ENCODE results near the gene DPYSL5.
"Not testable (repeated sequence)": the region's sequence is repeated elsewhere in the genome, so short reads cannot be mapped to it uniquely, and the experiment has no call there.

Gene DPYSL5

GRCh38 chr2:26899500-26900164, 51.7 kb downstream of the DPYSL5 start:
- in situ Hi-C loops (cut with MboI; ENCODE audit: low sequenced_read_pairs): no loop called here

GRCh38 chr2:26900831-26901321, 52.9 kb downstream of the DPYSL5 start:
- in situ Hi-C loops (cut with MboI; ENCODE audit: low sequenced_read_pairs): no loop called here

DNA sequence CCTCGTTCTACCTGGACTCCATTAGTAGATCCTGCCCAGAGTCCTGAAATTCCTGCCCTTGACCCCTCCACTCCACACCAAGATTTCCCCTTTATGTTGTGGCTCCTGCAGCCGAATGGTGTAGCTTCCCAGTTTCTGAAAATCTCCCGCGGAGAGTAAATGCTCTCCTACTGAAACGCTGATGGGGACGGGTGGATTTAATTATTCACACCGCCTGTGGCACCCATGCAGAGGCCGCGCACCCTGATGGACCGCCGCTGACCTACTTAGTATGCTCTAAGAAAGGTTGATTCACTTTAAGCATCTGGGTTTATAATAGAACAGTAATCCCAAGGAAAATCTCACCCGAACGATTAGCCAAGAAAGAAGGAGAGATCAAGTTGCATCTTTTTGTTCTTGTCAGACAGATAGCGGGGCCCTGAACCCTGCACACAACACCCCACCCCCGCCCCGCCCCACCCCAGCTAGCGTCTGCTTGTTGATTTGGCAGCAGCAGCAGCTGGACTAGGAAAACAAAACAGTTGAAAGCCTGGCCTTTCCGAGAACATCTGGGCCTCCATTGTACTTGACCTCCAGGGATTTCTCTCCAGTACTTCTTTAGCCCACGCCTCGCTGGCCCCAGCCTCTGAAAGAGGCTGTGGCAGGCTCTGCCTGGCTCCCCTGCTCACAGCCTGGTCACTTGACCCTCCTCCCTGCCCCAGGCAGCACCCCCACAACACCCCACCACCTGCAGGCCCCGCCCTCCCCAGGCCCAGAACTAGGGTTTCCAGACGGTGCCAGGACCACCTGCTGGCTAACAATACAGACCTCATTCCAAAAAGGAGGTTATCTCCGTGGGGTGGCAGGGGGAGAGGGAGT, 53.6 kb downstream of the DPYSL5 start:
- in situ Hi-C loops (cut with MboI; ENCODE audit: low sequenced_read_pairs): no loop called here

- in situ Hi-C loops (cut with MboI; ENCODE audit: low sequenced_read_pairs): no loop called here
These were observed 55.7 kb downstream of the DPYSL5 start for GRCh38 chr2:26903676-26904075.

DNA sequence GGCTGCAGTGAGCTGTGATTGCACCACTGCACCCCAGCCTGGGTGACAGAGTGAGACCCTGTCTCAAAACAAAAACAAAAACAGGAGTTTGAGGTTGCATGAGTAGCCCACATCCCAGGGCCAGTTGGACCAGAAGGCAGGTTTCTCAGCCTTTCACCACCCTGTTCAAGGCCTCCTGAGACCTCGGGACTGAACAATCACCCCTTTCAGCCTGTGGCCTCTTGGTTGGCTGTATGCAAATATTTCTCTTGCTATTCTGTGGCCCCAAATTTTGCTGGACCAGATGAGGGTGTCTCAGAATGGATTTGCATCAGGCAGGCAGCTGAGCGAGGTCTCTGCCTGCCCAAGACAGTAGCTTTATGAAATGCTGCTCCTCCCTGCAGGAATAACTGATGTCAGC, 56.9 kb downstream of the DPYSL5 start:
- in situ Hi-C loops (cut with MboI; ENCODE audit: low sequenced_read_pairs): no loop called here

GRCh38 chr2:26905341-26906198, 57.6 kb downstream of the DPYSL5 start:
- in situ Hi-C loops (cut with MboI; ENCODE audit: low sequenced_read_pairs): no loop called here

DNA sequence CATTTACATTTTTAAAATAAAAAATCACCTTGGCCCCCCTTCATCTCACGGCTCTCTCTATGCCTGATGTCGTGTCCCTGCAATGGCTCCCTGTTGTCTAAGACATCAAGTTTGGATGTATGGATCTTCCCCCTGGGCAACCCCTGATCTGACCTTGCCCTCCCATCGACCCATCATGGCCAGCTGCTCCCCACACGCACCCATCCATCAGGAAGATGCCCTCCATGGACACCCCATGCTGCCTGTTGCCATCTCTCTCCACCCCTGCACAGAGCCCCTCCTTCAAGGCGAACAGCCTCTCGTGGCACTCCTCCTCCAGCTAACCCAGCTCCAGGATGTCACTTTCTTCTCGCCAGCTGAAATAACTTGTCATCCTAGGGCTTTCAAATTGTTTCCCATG, 59.5 kb downstream of the DPYSL5 start:
- in situ Hi-C loops (cut with MboI; ENCODE audit: low sequenced_read_pairs): no loop called here

GRCh38 chr2:26910176-26910575, 62.2 kb downstream of the DPYSL5 start:
- in situ Hi-C loops (cut with MboI; ENCODE audit: low sequenced_read_pairs): no loop called here

- in situ Hi-C loops (cut with MboI; ENCODE audit: low sequenced_read_pairs): no loop called here
These were observed 64.3 kb downstream of the DPYSL5 start for GRCh38 chr2:26911911-26912861.

GRCh38 chr2:26913606-26913998, 65.7 kb downstream of the DPYSL5 start:
- in situ Hi-C loops (cut with MboI; ENCODE audit: low sequenced_read_pairs): no loop called here

DNA sequence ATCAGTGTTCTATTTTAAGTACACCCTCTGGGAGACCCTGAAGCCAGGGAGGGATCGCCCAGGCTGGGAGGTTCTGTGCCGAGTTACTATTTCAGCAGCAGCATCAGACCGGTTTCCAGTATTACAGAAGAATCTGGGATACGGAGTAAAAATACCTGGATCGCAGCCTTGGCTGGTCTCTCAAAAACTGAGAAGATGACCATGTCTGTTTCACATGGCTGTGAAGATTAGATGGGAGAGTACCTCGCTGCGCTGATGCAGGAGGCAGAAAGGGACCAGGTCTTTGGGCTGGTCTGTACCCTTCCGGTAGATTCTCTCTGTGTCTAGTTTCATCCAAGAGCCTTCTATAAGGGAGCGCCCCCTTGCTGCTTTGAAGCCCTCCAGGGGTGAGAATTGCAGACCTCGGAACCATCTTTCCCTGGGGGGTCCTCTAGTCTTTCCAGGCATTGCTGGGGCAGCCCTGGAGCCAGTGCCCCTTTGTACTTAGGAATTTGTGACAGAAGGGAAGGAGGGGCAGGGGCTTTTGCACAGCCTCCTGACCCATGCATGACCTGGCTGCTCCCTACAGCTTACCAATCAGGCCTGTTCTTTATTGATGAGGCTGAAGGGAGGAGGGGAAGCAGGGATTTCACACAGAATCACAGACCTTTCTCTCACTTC, 66.2 kb downstream of the DPYSL5 start:
- in situ Hi-C loops (cut with MboI; ENCODE audit: low sequenced_read_pairs): no loop called here

DNA sequence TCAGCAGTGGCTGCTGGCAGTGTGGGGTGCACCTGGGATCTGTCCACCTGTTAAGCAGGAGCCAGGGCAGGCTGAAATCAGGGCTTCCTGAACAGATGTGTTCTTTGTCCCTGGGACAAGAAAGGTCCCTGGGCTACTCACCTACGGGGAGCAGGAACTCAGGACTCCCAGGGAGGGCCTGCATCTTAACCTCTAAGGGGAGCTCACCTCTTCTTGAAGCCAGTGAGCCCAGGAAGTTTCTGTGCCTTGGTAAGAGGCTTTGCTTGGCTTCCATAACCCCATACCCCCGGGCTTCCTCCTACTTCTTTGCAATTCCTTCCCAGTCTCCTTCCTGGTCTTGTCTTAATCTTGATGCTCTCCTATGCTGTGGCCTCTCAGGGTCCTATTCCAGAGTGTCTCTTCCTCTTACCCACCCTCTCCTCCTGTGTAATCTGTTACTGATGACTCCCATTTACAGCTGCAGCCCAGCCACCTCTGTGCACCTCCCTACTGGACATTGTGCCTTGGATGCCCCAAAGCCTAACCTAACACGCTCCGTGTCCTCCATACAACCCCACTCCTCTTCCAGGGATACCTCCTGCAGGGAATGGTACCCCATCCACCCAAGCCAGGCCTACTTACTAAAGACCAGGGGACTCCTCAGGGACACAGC, 66.9 kb downstream of the DPYSL5 start:
- in situ Hi-C loops (cut with MboI; ENCODE audit: low sequenced_read_pairs): no loop called here

GRCh38 chr2:26915316-26915715, 67.4 kb downstream of the DPYSL5 start:
- in situ Hi-C loops (cut with MboI; ENCODE audit: low sequenced_read_pairs): no loop called here

DNA sequence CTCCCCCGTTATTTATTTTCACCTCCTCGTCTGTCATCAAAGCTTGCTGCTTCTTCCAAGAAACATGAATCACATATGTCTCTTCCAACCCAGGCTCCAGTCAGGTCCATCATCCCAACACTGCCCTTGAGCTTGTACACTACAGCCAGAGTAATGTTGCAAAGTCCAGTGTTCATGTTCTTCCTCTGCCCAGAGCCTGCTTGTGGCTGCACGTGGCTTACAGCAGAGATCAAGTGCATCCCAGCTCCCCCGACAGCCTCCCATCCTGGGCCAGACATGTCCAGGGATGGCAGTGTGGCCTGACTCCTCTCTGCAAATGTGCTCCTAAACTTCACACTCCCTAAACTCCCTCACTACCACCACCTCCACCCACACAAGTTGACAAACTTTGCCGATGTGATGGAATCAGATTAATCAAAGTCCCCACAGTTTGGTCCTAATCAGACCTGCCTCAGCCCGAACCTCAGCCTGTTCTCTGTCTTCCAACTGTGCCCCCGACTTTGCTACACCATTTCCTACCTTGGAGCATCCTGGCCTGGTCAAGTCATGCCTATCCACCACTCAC, 68.3 kb downstream of the DPYSL5 start:
- in situ Hi-C loops (cut with MboI; ENCODE audit: low sequenced_read_pairs): no loop called here

- in situ Hi-C loops (cut with MboI; ENCODE audit: low sequenced_read_pairs): no loop called here
These were observed 69.4 kb downstream of the DPYSL5 start for GRCh38 chr2:26917135-26917836.

DNA sequence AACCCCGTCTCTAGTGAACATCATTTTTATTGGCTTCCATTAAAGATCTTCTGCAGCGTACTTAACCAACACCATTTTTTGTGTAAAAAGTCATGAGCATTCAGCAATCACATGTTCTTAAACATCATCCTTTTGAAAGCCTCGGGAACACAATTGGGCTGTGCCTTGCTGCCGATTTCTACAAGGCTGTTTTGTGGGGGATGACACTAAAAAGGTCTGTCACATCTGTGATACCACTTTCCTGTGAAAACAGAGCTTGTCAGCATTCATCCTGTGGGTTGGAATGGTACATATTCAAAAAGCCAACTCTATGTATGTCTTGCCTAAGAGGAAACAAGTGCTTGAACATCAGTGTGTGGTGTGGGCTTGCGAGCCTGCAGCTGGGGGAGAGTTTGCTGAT, 73.4 kb downstream of the DPYSL5 start:
- in situ Hi-C loops (cut with MboI; ENCODE audit: low sequenced_read_pairs): no loop called here

- in situ Hi-C loops (cut with MboI; ENCODE audit: low sequenced_read_pairs): no loop called here
These were observed 74.7 kb downstream of the DPYSL5 start for GRCh38 chr2:26922405-26923188.

- in situ Hi-C loops (cut with MboI; ENCODE audit: low sequenced_read_pairs): not testable (repeated sequence)
These were observed 75.2 kb downstream of the DPYSL5 start for GRCh38 chr2:26923189-26923466.

Measured in HL-60/S4 treated with retinoic acid at 250 ng/mL for 4 days and 3 days (cell line).